Sigmoid colon (tissue), 3 donors: ENCODE data around the gene FAM168B.

Source experiments
- CTCF ChIP-seq, 4 experiments: fragments of 450-650 bp in 3 of 4; fragments of 200-600 bp in 1 of 4; IDR thresholded peaks; one replicate each; pipeline ENCODE4 v1.5.1; 2016 to 2019; ENCODE audit warnings: antibody characterized with exemption in 4 of 4, mild to moderate bottlenecking in 3 of 4, moderate library complexity in 2 of 4
- POLR2A ChIP-seq, 2 donors: fragments of 450-650 bp; IDR thresholded peaks; one replicate each; pipeline ENCODE4 v1.6.1; 2016; ENCODE audit warnings: antibody characterized with exemption in 2 of 2, mild to moderate bottlenecking in 2 of 2, moderate library complexity in 2 of 2

GRCh38 chr2:131031875-131032274 lies 61.4 kb downstream of the FAM168B start:
- TF ChIP-seq POLR2A (IDR thresholded peaks at IDR 0.05) (no peak), CTCF (IDR thresholded peaks at IDR 0.05) (no peak)
